Mucosa of descending colon (tissue), 3 donors: ENCODE data around the gene KMT5B. TPM values are rescaled to one million over a fixed set of nuclear protein-coding genes. Genes with fewer than 3 reads are reported as not detected.

Experiments used
- ATAC-seq: fragments of 200-7000 bp; cut with Tn5 transposase; one replicate; pipeline ENCODE4 v1.9.1; 2020; ENCODE audit warnings: mild to moderate bottlenecking, moderate library complexity
- DNase-seq, 3 donors: peaks; one replicate each; pipeline ENCODE4 v3.0.0-alpha.2; 2020
- H3K36me3 ChIP-seq: fragments of 200-600 bp; one replicate; pipeline ENCODE4 v1.8.0; 2021; ENCODE audit warnings: low read depth, mild to moderate bottlenecking
- H3K4me1 ChIP-seq: fragments of 200-600 bp; one replicate; pipeline ENCODE4 v1.8.0; 2021; ENCODE audit warnings: low read depth, mild to moderate bottlenecking
- H3K4me3 ChIP-seq: fragments of 200-600 bp; one replicate; pipeline ENCODE4 v1.8.0; 2021; ENCODE audit warnings: mild to moderate bottlenecking
- H3K9me3 ChIP-seq: fragments of 200-600 bp; one replicate; pipeline ENCODE4 v1.8.0; 2021; ENCODE audit warnings: mild to moderate bottlenecking
- CTCF ChIP-seq: fragments of 200-600 bp; IDR thresholded peaks from one replicate; pipeline ENCODE4 v1.8.0; 2022; ENCODE audit warnings: antibody characterized with exemption, mild to moderate bottlenecking
- intact Hi-C, 2 donors: fragments of 100-400 bp; cut with DNase I in 1 of 2; cut with micrococcal nuclease in 1 of 2; formaldehyde crosslinking; loops; one replicate each; pipeline versions ENCODE4 v1.11.0 to v1.11.1; 2022; cut with DNase I, micrococcal nuclease
- total RNA-seq, 3 donors: library from RNA; stranded (reverse); fragmentation: NEBNext Ultra II Directional in 2 of 3; extraction: Animal tissue kit (Norgen Biotek cat#: 25700) in 2 of 3; gene quantifications; one replicate each; pipeline versions ENCODE4 v1.2.1 to v1.2.4, GENCODE V29; 2021 to 2023
- donor health status: DM: no; HTN: no; CAD: no; lungs with moderate emphysema.
- donor health status: DM: no; HTN: no; CAD: no.
- donor health status: DM: no; HTN: yes; CAD: no.

The KMT5B gene
- total RNA-seq, 3 donors from 2014 or later = 56.4 to 71.3 (median 65.1) TPM

- TF ChIP-seq CTCF = no peak
- intact Hi-C loops = no loop called here
- H3K36me3 ChIP-seq = peaks cover 8% of the 10 kb centered on the region
- H3K4me1 ChIP-seq = no peaks in the 10 kb centered on the region
- H3K4me3 ChIP-seq = no peak overlapping the region
- ATAC-seq = peak; percentile 74
- DNase-seq = peak in 1 of 3 donors; percentile 14
- H3K9me3 ChIP-seq = no peaks in the 10 kb centered on the region
These were observed 47.5 kb downstream of the KMT5B start for GRCh38 chr11:68165601-68166000.

GRCh38 chr11:68164437-68164836, 48.7 kb downstream of the KMT5B start:
- DNase-seq = no peak
- ATAC-seq = no peak
- H3K9me3 ChIP-seq = no peaks in the 10 kb centered on the region
- intact Hi-C loops = no loop called here
- no peak for TF ChIP-seq CTCF
- H3K36me3 ChIP-seq = peaks cover 8% of the 10 kb centered on the region
- no peaks in the 10 kb centered on the region for H3K4me1 ChIP-seq
- no peak overlapping the region for H3K4me3 ChIP-seq

- peaks cover 2% of the 10 kb centered on the region for H3K36me3 ChIP-seq
- TF ChIP-seq CTCF = no peak
- H3K4me3 ChIP-seq = no peak overlapping the region
- H3K4me1 ChIP-seq = no peaks in the 10 kb centered on the region
- ATAC-seq (no peak), DNase-seq (no peak)
- intact Hi-C loops = no loop called here
- no peaks in the 10 kb centered on the region for H3K9me3 ChIP-seq
These were observed 49.4 kb downstream of the KMT5B start for GRCh38 chr11:68163691-68164090.

GRCh38 chr11:68160100-68160695, 52.9 kb downstream of the KMT5B start:
- intact Hi-C loops = no loop called here
- DNase-seq (no peak), ATAC-seq (no peak)
- no peaks in the 10 kb centered on the region for H3K36me3 ChIP-seq
- TF ChIP-seq CTCF = no peak
- H3K9me3 ChIP-seq = no peaks in the 10 kb centered on the region
- no peaks in the 10 kb centered on the region for H3K4me1 ChIP-seq
- no peak overlapping the region for H3K4me3 ChIP-seq

- no peak for TF ChIP-seq CTCF
- no peaks in the 10 kb centered on the region for H3K36me3 ChIP-seq
These were observed 53.4 kb downstream of the KMT5B start for GRCh38 chr11:68159665-68160064.

GRCh38 chr11:68159161-68159560, 53.9 kb downstream of the KMT5B start:
- no peak for TF ChIP-seq CTCF
- Histone ChIP-seq H3K36me3 (no peaks in the 10 kb centered on the region), H3K4me1 (no peaks in the 10 kb centered on the region), H3K4me3 (no peak overlapping the region), H3K9me3 (no peaks in the 10 kb centered on the region)
- ATAC-seq (no peak), DNase-seq (no peak)
- intact Hi-C loops = no loop called here

More at GRCh38 chr11:68159665-68160064, 53.4 kb downstream of the KMT5B start:
- Histone ChIP-seq H3K9me3 (no peaks in the 10 kb centered on the region), H3K4me3 (no peak overlapping the region), H3K4me1 (no peaks in the 10 kb centered on the region)
- no peak for DNase-seq
- intact Hi-C loops = no loop called here
- no peak for ATAC-seq
